HG02588 (cell line): ENCODE data around the gene SLC43A3.
"Not testable (repeated sequence)": the region's sequence is repeated elsewhere in the genome, so short reads cannot be mapped to it uniquely, and the experiment has no call there.

ENCODE experiments used
- ATAC-seq: cut with Tn5 transposase; IDR thresholded peaks from one replicate; pipeline ENCODE4 v1.9.1; 2021; ENCODE audit warnings: mild to moderate bottlenecking, moderate library complexity; ENCODE audit not compliant: unreplicated experiment

The SLC43A3 gene

DNA sequence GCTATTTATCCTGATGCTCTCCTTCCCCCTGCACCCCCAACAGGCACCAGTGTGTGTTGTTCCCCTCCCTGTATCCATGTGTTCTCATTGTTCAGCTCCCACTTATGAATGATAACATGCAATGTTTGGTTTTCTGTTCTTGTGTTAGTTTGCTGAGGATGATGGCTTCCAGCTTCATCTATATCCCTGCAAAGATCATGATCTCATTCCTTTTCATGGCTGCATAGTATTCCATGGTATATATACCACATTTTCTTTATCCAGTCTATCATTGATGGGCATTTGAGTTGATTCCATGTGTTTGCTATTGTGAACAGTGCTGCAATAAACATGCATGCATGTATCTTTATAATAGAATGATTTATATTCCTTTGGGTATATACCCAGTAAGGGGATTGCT lies 65.5 kb downstream of the SLC43A3 start:
- ATAC-seq: not testable (repeated sequence)

DNA sequence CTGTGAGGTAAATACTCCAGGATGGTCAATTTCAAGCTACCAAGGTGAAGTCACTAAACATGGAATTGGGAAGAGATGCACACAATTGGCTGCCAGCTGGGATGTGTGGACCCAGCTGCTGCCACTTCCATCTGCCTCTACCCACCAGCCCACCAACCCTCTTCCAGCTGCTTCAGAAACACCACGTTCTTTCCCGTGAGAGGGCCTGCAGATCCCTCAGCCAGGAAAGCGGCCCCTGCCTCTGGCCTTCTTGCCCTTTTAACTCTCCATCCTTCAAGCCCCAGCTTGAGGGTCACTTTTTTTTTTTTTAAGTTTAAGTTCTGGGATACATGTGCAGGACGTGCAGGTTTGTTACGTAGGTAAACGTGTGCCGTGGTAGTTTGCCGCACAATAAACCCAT lies 65.9 kb downstream of the SLC43A3 start:
- ATAC-seq: no peak

DNA sequence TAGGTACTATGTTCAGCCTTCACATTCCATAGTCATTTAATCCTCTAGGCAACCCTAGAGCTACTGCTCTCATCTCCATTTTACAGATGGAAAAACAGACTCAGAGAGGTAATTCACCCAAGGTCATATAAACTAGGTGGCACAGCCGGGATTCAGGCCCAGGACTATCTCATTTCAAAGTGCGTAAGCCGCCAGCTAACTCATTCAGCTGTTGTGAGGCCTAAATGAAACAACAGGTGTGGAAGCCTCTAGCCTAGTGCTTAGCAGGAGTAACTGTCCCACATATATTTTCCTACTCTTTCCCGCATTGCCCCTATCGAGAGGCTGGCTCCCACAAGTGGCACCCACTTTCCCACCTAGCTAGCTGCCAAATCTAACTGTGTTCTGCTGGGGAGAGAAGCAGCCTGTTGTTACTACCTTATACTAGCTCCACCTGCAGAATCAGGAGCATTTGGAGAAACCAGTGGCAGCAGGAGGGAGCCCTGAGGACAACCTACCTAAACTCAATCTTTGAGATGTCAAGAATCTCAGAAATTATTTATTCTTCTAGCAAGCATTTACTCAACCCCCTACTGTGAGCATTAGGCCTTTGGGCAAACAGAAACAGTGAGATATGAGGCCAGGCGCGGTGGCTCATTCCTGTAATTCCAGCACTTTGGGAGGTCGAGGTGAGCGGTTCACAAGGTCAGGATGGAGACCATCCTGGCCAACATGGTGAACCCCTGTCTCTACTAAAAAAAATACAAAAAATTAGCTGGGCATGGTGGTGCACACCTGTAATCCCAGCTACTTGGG lies 66.8 kb downstream of the SLC43A3 start:
- no peak for ATAC-seq

DNA sequence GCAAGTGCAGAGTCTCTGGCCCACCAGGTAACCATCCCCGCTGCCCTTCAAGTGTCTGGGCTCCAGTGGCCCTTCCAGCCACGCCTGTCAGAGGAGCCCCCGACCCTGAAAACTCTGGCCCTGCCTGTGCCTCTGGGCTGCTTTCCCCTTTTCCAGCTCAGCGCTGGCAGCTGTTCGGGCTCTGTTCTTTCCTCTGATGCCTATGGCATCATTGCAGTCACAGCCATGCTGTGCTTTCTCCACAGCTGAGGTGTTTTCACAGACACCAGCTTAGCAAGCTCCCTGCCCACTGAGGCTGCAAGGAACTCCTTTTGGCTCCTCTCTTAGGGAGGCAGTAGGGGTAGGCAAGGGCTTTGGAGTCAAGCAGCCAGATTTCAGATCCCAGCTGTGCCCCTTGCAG lies 67.5 kb downstream of the SLC43A3 start:
- ATAC-seq: no peak

DNA sequence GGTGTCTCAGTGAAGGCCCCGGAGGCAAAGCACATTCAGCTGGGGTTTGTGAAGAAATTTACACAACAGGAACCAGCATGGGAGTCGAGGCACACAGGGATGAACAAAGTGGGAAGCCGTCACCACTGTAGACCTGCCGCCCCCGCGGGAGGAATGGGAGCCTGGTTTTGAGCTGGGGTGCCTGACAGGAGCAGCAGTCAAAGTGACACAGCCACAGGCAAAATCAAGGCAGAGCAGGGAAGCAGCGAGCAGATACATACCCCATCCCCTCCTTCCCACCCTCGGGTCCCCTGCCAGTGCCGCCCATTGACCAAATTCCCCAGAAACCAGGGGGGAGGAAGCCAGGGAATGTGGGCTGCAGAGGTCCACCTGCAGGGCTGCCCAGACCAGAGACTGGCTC lies 67.9 kb downstream of the SLC43A3 start:
- no peak for ATAC-seq

DNA sequence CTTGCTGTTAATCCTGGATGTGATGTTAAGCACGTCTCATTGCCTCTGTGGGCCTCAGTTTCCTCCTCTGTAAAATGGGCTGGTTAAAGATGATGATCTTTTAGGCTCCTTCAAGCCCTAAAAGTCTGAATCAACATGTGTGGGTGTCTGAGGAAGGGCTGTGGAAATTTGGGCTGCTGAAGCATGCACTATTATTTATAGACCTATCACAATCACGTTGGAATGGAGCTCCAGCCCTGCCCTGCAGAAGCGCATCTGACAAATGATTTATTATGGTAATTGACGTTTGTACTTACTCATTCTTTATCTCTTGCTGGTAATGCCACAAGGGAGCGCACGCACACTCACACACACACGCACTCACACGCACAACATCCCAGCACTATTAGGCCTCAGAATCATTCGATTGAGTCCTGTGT lies 68.4 kb downstream of the SLC43A3 start:
- ATAC-seq: no peak

DNA sequence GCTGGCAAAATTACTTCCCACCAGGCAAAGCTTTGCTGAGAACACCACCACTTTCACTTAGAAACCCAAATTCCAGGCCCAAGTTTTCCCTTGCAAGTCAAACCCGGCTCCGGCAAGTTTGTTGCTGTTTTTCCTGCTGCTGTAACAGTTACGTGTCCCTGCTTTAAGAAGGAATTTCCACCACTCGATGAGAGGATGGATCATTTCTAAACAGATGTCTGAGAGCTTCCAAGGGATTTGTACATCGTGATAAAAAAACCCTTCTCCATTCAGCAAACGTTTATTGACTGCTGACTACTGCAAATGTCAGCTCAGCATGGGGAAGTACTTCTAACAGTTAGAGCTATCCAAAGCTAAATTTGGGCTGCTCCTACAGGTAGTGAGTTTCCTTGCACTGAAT lies 69.1 kb downstream of the SLC43A3 start:
- no peak for ATAC-seq

DNA sequence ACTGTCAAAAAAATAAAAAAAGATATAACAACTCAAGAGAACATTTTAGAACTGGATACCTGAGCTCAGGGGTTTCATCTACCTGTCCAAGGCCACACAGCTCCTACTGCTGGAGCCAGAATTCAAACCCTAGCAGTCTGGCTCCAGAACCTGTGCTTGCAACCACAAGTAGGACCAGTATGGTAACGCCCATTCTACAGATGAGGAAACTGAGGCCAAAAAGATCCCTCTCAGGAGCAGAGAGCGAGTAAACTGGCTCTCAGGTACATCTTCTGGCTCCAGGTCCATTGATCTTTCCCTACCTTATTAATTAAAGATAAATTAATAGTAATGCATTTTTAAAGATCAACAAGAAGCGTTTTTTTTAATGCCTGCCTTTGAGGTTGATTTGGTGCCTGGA lies 69.6 kb downstream of the SLC43A3 start:
- no peak for ATAC-seq
